Ascending aorta (tissue), 2 donors: ENCODE measurements around the gene PTMS. TPM values are rescaled to one million over a fixed set of nuclear protein-coding genes. Genes with fewer than 3 reads are reported as not detected.

Source experiments
- DNase-seq, 2 donors: peaks; one replicate each; pipeline ENCODE4 v3.0.0-alpha.2; 2019; ENCODE audit warnings: low spot score in 2 of 2
- H3K27ac ChIP-seq, 2 donors: fragments of 200-600 bp; sonication (generic); one replicate each; pipeline ENCODE4 v1.5.1; 2016 to 2017; ENCODE audit warnings: mild to moderate bottlenecking in 1 of 2
- H3K27me3 ChIP-seq: fragments of 200-600 bp; sonication (generic); one replicate; pipeline ENCODE4 v1.5.1; 2017
- H3K36me3 ChIP-seq, 2 donors: fragments of 200-600 bp; sonication (generic); one replicate each; pipeline ENCODE4 v1.5.1; 2016
- H3K4me1 ChIP-seq, 2 donors: fragments of 200-600 bp; sonication (generic); one replicate each; pipeline ENCODE4 v1.5.1; 2016 to 2017; ENCODE audit warnings: mild to moderate bottlenecking in 1 of 2
- H3K4me3 ChIP-seq, 2 donors: fragments of 200-600 bp; sonication (generic); one replicate each; pipeline ENCODE4 v1.5.1; 2016 to 2017; ENCODE audit warnings: mild to moderate bottlenecking in 1 of 2
- H3K9me3 ChIP-seq, 2 donors: fragments of 200-600 bp; sonication (generic); one replicate each; pipeline ENCODE4 v1.5.1; 2016
- CTCF ChIP-seq, 3 experiments: fragments of 200-600 bp in 2 of 3; fragments of 450-650 bp in 1 of 3; sonication (generic) in 2 of 3; IDR thresholded peaks; one replicate each; pipeline ENCODE4 v1.5.1; 2016 to 2019; ENCODE audit warnings: antibody characterized with exemption in 3 of 3, mild to moderate bottlenecking in 1 of 3, moderate library complexity in 1 of 3
- intact Hi-C: fragments of 100-400 bp; cut with DNase I; formaldehyde crosslinking; loops from one replicate; pipeline ENCODE4 v1.15.1; 2023
- total RNA-seq: library from RNA; depleted of rRNA; stranded (reverse); fragments of >200 nt; gene quantifications from one replicate; pipeline ENCODE4 v1.1.0, GENCODE V29; 2016

Gene PTMS
- total RNA-seq, 1 donor from 2014 or later: 361 TPM

- Histone ChIP-seq H3K9me3 (no peaks in the 10 kb centered on the region), H3K4me3 (no peak overlapping the region), H3K27me3 (no peaks in the 10 kb centered on the region), H3K27ac (no peak overlapping the region), H3K4me1 (peaks cover 4 to 18% of the 10 kb centered on the region in 2 donors), H3K36me3 (peaks cover 13 to 18% of the 10 kb centered on the region in 2 donors)
- intact Hi-C loops: no loop called here
- DNase-seq: no peak
- no peak for TF ChIP-seq CTCF (IDR thresholded peaks at IDR 0.05)
These were observed 4.4 kb downstream of the PTMS start for GRCh38 chr12:6770600-6770999.

GRCh38 chr12:6771091-6771495, 4.9 kb downstream of the PTMS start:
- H3K4me1 ChIP-seq: peaks cover 4 to 16% of the 10 kb centered on the region in 2 donors

GRCh38 chr12:6771509-6772330, 5.6 kb downstream of the PTMS start:
- H3K27me3 ChIP-seq: no peaks in the 10 kb centered on the region
- H3K4me1 ChIP-seq: peaks cover 4 to 16% of the 10 kb centered on the region in 2 donors
- H3K27ac ChIP-seq: no peak overlapping the region
- intact Hi-C loops: no loop called here
- H3K9me3 ChIP-seq: no peaks in the 10 kb centered on the region
- H3K4me3 ChIP-seq: no peak overlapping the region
- H3K36me3 ChIP-seq: peaks cover 13 to 18% of the 10 kb centered on the region in 2 donors
- DNase-seq: no peak
- TF ChIP-seq CTCF (IDR thresholded peaks at IDR 0.05): no peak

More at GRCh38 chr12:6771091-6771495, 4.9 kb downstream of the PTMS start:
- no peak overlapping the region for H3K4me3 ChIP-seq
- H3K27ac ChIP-seq: no peak overlapping the region
- H3K36me3 ChIP-seq: peaks cover 13 to 18% of the 10 kb centered on the region in 2 donors
- intact Hi-C loops: no loop called here
- no peaks in the 10 kb centered on the region for H3K9me3 ChIP-seq
- no peak for TF ChIP-seq CTCF (IDR thresholded peaks at IDR 0.05)
- DNase-seq: no peak
- no peaks in the 10 kb centered on the region for H3K27me3 ChIP-seq

- peaks cover 4 to 16% of the 10 kb centered on the region in 2 donors for H3K4me1 ChIP-seq
- no peaks in the 10 kb centered on the region for H3K27me3 ChIP-seq
- H3K9me3 ChIP-seq: no peaks in the 10 kb centered on the region
- H3K27ac ChIP-seq: no peak within 1 kb of the TSS
- H3K36me3 ChIP-seq: peaks cover 13 to 18% of the 10 kb centered on the region in 2 donors
- intact Hi-C loops: no loop called here
- DNase-seq: no peak
- peak within 1 kb of the TSS in 1 of 2 donors; percentile 15 for H3K4me3 ChIP-seq
- no peak for TF ChIP-seq CTCF (IDR thresholded peaks at IDR 0.05)
These were observed 6.2 kb downstream of the PTMS start, which contains the start of gene LAG3 for GRCh38 chr12:6772331-6772695. Gene LAG3 (plus strand): TSS chr12:6772520. CDS start chr12:6772853, 333 bp downstream.

- intact Hi-C loops: no loop called here
- no peaks in the 10 kb centered on the region for H3K9me3 ChIP-seq
- no peaks in the 10 kb centered on the region for H3K27me3 ChIP-seq
- H3K36me3 ChIP-seq: peaks cover 13 to 18% of the 10 kb centered on the region in 2 donors
- TF ChIP-seq CTCF (IDR thresholded peaks at IDR 0.05): no peak
- no peak for DNase-seq
- H3K4me1 ChIP-seq: peaks cover 4 to 17% of the 10 kb centered on the region in 2 donors
- H3K27ac ChIP-seq: no peak overlapping the region
- H3K4me3 ChIP-seq: peak overlapping the region in 1 of 2 donors; percentile 15
These were observed 6.8 kb downstream of the PTMS start for GRCh38 chr12:6772726-6773589.
